ENCODE measurements around the gene APMAP. TPM values are rescaled to one million over a fixed set of nuclear protein-coding genes. Genes with fewer than 3 reads are reported as not detected.

Gene APMAP
- total and polyA plus RNA-seq, 2 of the 13 experiments (the other 11 are each of a cell fraction or from before 2014, with no cell fraction given): 168 to 214 TPM

GRCh38 chr20:24917797-24918578 lies 74.6 kb downstream of the APMAP start (continued):
- TF ChIP-seq RBFOX2 (IDR thresholded peaks at IDR 0.05; ENCODE audit: low read depth, low read length): no peak
- no peak for TF ChIP-seq MATR3 (CRISPR knock-in tag; IDR thresholded peaks at IDR 0.05)
- TF ChIP-seq ZBTB8A (CRISPR knock-in tag; IDR thresholded peaks at IDR 0.05; ENCODE audit: borderline replicate concordance, low read depth): no peak
- 0 out of 2 replicates have a peak, but pooled peaks have one; percentile 32 for TF ChIP-seq ZKSCAN5 (CRISPR knock-in tag; IDR thresholded peaks at IDR 0.05)
- TF ChIP-seq, protein P1, sequence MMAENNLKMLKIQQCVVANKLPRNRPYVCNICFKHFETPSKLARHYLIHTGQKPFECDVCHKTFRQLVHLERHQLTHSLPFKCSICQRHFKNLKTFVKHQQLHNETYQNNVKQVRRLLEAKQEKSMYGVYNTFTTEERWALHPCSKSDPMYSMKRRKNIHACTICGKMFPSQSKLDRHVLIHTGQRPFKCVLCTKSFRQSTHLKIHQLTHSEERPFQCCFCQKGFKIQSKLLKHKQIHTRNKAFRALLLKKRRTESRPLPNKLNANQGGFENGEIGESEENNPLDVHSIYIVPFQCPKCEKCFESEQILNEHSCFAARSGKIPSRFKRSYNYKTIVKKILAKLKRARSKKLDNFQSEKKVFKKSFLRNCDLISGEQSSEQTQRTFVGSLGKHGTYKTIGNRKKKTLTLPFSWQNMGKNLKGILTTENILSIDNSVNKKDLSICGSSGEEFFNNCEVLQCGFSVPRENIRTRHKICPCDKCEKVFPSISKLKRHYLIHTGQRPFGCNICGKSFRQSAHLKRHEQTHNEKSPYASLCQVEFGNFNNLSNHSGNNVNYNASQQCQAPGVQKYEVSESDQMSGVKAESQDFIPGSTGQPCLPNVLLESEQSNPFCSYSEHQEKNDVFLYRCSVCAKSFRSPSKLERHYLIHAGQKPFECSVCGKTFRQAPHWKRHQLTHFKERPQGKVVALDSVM (CRISPR knock-in tag; IDR thresholded peaks at IDR 0.05): no peak
- TF ChIP-seq SOX13 (IDR thresholded peaks at IDR 0.05): no peak
- no peak for TF ChIP-seq SOX13 (CRISPR knock-in tag; conservative IDR thresholded peaks at IDR 0.05 in 1 of 2, IDR thresholded peaks at IDR 0.05 in 1 of 2)
- TF ChIP-seq, protein P2, sequence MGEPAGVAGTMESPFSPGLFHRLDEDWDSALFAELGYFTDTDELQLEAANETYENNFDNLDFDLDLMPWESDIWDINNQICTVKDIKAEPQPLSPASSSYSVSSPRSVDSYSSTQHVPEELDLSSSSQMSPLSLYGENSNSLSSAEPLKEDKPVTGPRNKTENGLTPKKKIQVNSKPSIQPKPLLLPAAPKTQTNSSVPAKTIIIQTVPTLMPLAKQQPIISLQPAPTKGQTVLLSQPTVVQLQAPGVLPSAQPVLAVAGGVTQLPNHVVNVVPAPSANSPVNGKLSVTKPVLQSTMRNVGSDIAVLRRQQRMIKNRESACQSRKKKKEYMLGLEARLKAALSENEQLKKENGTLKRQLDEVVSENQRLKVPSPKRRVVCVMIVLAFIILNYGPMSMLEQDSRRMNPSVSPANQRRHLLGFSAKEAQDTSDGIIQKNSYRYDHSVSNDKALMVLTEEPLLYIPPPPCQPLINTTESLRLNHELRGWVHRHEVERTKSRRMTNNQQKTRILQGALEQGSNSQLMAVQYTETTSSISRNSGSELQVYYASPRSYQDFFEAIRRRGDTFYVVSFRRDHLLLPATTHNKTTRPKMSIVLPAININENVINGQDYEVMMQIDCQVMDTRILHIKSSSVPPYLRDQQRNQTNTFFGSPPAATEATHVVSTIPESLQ (CRISPR knock-in tag; conservative IDR thresholded peaks at IDR 0.05): no peak
- no peak for TF ChIP-seq ZNF121 (CRISPR knock-in tag; IDR thresholded peaks at IDR 0.05)
- TF ChIP-seq ZC3H13 (CRISPR knock-in tag; IDR thresholded peaks at IDR 0.05): no peak
- no peak for TF ChIP-seq PRMT3 (CRISPR knock-in tag; IDR thresholded peaks at IDR 0.05; ENCODE audit: borderline replicate concordance, low read depth)
- TF ChIP-seq, protein P3, sequence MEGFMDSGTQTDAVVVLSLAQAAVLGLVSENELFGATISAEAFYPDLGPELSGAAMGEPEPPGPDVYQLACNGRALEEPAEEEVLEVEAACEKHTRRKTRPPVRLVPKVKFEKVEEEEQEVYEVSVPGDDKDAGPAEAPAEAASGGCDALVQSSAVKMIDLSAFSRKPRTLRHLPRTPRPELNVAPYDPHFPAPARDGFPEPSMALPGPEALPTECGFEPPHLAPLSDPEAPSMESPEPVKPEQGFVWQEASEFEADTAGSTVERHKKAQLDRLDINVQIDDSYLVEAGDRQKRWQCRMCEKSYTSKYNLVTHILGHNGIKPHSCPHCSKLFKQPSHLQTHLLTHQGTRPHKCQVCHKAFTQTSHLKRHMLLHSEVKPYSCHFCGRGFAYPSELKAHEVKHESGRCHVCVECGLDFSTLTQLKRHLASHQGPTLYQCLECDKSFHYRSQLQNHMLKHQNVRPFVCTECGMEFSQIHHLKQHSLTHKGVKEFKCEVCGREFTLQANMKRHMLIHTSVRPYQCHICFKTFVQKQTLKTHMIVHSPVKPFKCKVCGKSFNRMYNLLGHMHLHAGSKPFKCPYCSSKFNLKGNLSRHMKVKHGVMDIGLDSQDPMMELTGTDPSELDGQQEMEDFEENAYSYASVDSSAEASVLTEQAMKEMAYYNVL (CRISPR knock-in tag; IDR thresholded peaks at IDR 0.05; ENCODE audit: borderline replicate concordance): no peak
- TF ChIP-seq NFE2L2 (IDR thresholded peaks at IDR 0.05; ENCODE audit: low read length): no peak
- no peak for TF ChIP-seq BRD4 (CRISPR knock-in tag; IDR thresholded peaks at IDR 0.05)
- TF ChIP-seq ZFY (CRISPR knock-in tag; IDR thresholded peaks at IDR 0.05): peak; percentile 63; the same call in 1 of the 2 replicates
- TF ChIP-seq, protein P4, sequence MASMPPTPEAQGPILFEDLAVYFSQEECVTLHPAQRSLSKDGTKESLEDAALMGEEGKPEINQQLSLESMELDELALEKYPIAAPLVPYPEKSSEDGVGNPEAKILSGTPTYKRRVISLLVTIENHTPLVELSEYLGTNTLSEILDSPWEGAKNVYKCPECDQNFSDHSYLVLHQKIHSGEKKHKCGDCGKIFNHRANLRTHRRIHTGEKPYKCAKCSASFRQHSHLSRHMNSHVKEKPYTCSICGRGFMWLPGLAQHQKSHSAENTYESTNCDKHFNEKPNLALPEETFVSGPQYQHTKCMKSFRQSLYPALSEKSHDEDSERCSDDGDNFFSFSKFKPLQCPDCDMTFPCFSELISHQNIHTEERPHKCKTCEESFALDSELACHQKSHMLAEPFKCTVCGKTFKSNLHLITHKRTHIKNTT (CRISPR knock-in tag; IDR thresholded peaks at IDR 0.05): no peak

All from HepG2 (cell line).